ENCODE results near the gene CARNS1. TPM values are rescaled to one million over a fixed set of nuclear protein-coding genes. Genes with fewer than 3 reads are reported as not detected.

The CARNS1 gene
- total and polyA plus RNA-seq, 10 of the 15 experiments (the other 5 are each of a cell fraction or from before 2014, with no cell fraction given): 0.02 to 0.14 (median 0.10) TPM; not detected in 3

GRCh38 chr11:67387069-67387468 is 28.4 kb upstream of the CARNS1 start (continued):
- no peak for TF ChIP-seq SIX5 (IDR thresholded peaks at IDR 0.05; ENCODE audit: low read depth, low read length, severe bottlenecking)
- no peak for TF ChIP-seq MAX (IDR thresholded peaks at IDR 0.05; ENCODE audit: low read depth, low read length)
- no peak for TF ChIP-seq SUZ12 (IDR thresholded peaks at IDR 0.05; ENCODE audit: unreplicated experiment)
- no peak for TF ChIP-seq TBL1XR1 (IDR thresholded peaks at IDR 0.05; ENCODE audit: low read depth, low read length)

GRCh38 chr11:67387518-67387917 is 28.0 kb upstream of the CARNS1 start:
- ChIA-PET RAD21 (ENCODE audit: unreplicated experiment) (interaction anchor here (0.5 to 15.0 kb wide), 5 partner anchors 34 to 284 kb away, joined by 3 to 525 read pairs (median 4); partner anchors contain the start of genes PITPNM1 and POLD4), POLR2A (interaction anchor here (0.9 to 2.2 kb wide), 3 partner anchors 32 to 305 kb away, joined by 3 to 8 read pairs (median 4); partner anchors contain the start of gene POLD4), SMC1A (ENCODE audit: uncharacterized antibody, unreplicated experiment) (interaction anchor here (0.9 to 21.3 kb wide), 4 partner anchors 31 to 83 kb away, joined by 3 to 646 read pairs (median 102); partner anchors contain the start of gene POLD4), CTCF (interaction anchor here (1.0 to 25.5 kb wide), 4 partner anchors 20 to 67 kb away, joined by 4 to 1301 read pairs (median 242); partner anchors contain the start of genes CLCF1 and POLD4)
- H3K4me2 ChIP-seq (ENCODE audit: control insufficient read depth, insufficient read depth): no peak overlapping the region
- no peak overlapping the region for H2AFZ ChIP-seq (ENCODE audit: control insufficient read depth, low read depth, low read length)
- intact Hi-C loops (cut with micrococcal nuclease; ENCODE audit: unreplicated experiment) (no loop called here), in situ Hi-C loops (cut with MboI) (loop anchor here (5.0 kb wide), 1 partner anchor 35 kb away; the partner anchor contains the start of gene POLD4)
- H3K9me3 ChIP-seq (replicated peaks; ENCODE audit: control insufficient read depth, insufficient read depth, low read length): no peaks in the 10 kb centered on the region
- H3K4me3 ChIP-seq: no peak overlapping the region
- no peaks in the 10 kb centered on the region for H4K20me1 ChIP-seq (ENCODE audit: control insufficient read depth, insufficient read depth)
- peaks cover 4% of the 10 kb centered on the region for H3K4me1 ChIP-seq (ENCODE audit: control insufficient read depth, insufficient read depth, low read length)
- 62% methylated on average over 6 of the region's 6 CpGs for WGBS (ENCODE audit: insufficient coverage, insufficient replicate concordance, low lambda C conversion rate, missing lambda C conversion rate)
- no peak for DNase-seq (ENCODE audit: low read depth, low spot score)
- no peak for TF ChIP-seq NBN (IDR thresholded peaks at IDR 0.05)
- no peak for TF ChIP-seq FOXM1 (IDR thresholded peaks at IDR 0.05; ENCODE audit: low read depth, low read length)
- no peak for TF ChIP-seq WRNIP1 (IDR thresholded peaks at IDR 0.05; ENCODE audit: borderline replicate concordance, low read depth, low read length)
- TF ChIP-seq NFYB (IDR thresholded peaks at IDR 0.05; ENCODE audit: insufficient read depth, low read depth, low read length): no peak
- TF ChIP-seq, protein P1, sequence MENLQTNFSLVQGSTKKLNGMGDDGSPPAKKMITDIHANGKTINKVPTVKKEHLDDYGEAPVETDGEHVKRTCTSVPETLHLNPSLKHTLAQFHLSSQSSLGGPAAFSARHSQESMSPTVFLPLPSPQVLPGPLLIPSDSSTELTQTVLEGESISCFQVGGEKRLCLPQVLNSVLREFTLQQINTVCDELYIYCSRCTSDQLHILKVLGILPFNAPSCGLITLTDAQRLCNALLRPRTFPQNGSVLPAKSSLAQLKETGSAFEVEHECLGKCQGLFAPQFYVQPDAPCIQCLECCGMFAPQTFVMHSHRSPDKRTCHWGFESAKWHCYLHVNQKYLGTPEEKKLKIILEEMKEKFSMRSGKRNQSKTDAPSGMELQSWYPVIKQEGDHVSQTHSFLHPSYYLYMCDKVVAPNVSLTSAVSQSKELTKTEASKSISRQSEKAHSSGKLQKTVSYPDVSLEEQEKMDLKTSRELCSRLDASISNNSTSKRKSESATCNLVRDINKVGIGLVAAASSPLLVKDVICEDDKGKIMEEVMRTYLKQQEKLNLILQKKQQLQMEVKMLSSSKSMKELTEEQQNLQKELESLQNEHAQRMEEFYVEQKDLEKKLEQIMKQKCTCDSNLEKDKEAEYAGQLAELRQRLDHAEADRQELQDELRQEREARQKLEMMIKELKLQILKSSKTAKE (IDR thresholded peaks at IDR 0.05; ENCODE audit: low read depth, poor library complexity, severe bottlenecking): no peak
- no peak for TF ChIP-seq HDAC2 (IDR thresholded peaks at IDR 0.05)
- TF ChIP-seq ZNF207 (IDR thresholded peaks at IDR 0.05; ENCODE audit: borderline replicate concordance): no peak
- no peak for TF ChIP-seq MYC (IDR thresholded peaks at IDR 0.05; ENCODE audit: insufficient read depth, insufficient read length, insufficient replicate concordance, low read length, severe bottlenecking)
- no peak for TF ChIP-seq TBL1XR1 (IDR thresholded peaks at IDR 0.05; ENCODE audit: low read depth, low read length)
- no peak for TF ChIP-seq EGR1 (IDR thresholded peaks at IDR 0.05; ENCODE audit: borderline replicate concordance in 1 of 2, low read depth in 2 of 2, low read length in 2 of 2)
- FAIRE-seq: no peak
- peaks cover 14% of the 10 kb centered on the region for H3K79me2 ChIP-seq (ENCODE audit: control insufficient read depth, insufficient read depth, low read length)
- no TSS peak for BruUV-seq (replicated peaks)
- H3K27ac ChIP-seq (ENCODE audit: control insufficient read depth, insufficient read depth): no peak overlapping the region
- H3K27me3 ChIP-seq (replicated peaks in 1 of 2; ENCODE audit: control insufficient read depth in 2 of 2, insufficient read depth in 2 of 2, low read length in 1 of 2): peaks cover 0 to 3% of the 10 kb centered on the region in 2 experiments; a peak in 2 of 4 replicates
- H3K36me3 ChIP-seq (ENCODE audit: control insufficient read depth in 2 of 2, insufficient read depth in 2 of 2, low read length in 1 of 2): no peaks in the 10 kb centered on the region
- H3K9ac ChIP-seq (ENCODE audit: control insufficient read depth, insufficient read depth, low read length): no peak overlapping the region
- no peak for ATAC-seq
